Brain microvascular endothelial cell (primary cell): ENCODE results near the gene UTP20.
A peak's percentile ranks its signal among the peaks of the same experiment; 100 is the strongest.

Experiments used
- DNase-seq: peaks from one replicate; pipeline ENCODE4 v3.0.0-alpha.2; 2020
- H3K27ac ChIP-seq: fragments of 250-450 bp; sonication (Bioruptor Pico); 2 replicates; pipeline ENCODE4 v1.5.1; 2020; ENCODE audit warnings: mild to moderate bottlenecking, moderate library complexity
- H3K27me3 ChIP-seq: fragments of 250-450 bp; sonication (Bioruptor Pico); replicated peaks from 2 replicates; pipeline ENCODE4 v1.5.1; 2020; ENCODE audit warnings: mild to moderate bottlenecking
- H3K36me3 ChIP-seq: fragments of 250-450 bp; sonication (Bioruptor Pico); replicated peaks from 2 replicates; pipeline ENCODE4 v1.5.1; 2020; ENCODE audit warnings: mild to moderate bottlenecking
- H3K4me3 ChIP-seq: 2 replicates; pipeline ENCODE4 v1.5.1; 2011; ENCODE audit warnings: low read depth, mild to moderate bottlenecking, control low read depth, low read length, moderate library complexity
- in situ Hi-C: cut with HindIII; loops from 2 replicates; pipeline ENCODE4 v1.10.0; 2017; ENCODE audit warnings: low sequenced_read_pairs, low pct_ligation_motif_present
- TF ChIP-seq, protein P1 (sequence below): IDR thresholded peaks from 2 replicates; pipeline ENCODE4 v1.5.1; 2011; ENCODE audit warnings: low read depth, mild to moderate bottlenecking, moderate library complexity, low read length, control low read depth, inconsistent platforms; ENCODE audit errors: missing control alignments

The UTP20 gene

DNA sequence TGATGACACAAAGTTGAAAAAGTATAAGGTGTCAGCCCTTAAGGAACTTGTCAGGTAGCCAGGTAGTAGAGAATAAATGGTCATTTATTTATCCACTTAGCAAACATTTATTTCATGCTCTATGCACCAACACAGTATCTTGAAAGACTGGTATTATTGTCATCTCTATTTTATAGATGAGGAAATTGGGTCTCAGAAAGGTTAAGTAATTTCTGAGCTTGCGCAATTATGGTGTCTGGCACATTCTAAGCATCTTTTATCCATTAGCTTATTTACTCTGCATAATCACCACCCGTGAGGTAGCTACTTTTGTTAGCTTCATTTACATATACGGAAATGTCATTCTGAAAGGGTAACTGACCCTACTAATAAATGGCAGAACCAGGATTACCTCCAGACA, 2.5 kb upstream of the UTP20 start:
- in situ Hi-C loops = no loop called here
- Histone ChIP-seq H3K4me3 (no peak overlapping the region), H3K27me3 (no peaks in the 10 kb centered on the region), H3K27ac (no peak overlapping the region), H3K36me3 (peaks cover 3% of the 10 kb centered on the region)
- no peak for DNase-seq
- TF ChIP-seq, protein P1, sequence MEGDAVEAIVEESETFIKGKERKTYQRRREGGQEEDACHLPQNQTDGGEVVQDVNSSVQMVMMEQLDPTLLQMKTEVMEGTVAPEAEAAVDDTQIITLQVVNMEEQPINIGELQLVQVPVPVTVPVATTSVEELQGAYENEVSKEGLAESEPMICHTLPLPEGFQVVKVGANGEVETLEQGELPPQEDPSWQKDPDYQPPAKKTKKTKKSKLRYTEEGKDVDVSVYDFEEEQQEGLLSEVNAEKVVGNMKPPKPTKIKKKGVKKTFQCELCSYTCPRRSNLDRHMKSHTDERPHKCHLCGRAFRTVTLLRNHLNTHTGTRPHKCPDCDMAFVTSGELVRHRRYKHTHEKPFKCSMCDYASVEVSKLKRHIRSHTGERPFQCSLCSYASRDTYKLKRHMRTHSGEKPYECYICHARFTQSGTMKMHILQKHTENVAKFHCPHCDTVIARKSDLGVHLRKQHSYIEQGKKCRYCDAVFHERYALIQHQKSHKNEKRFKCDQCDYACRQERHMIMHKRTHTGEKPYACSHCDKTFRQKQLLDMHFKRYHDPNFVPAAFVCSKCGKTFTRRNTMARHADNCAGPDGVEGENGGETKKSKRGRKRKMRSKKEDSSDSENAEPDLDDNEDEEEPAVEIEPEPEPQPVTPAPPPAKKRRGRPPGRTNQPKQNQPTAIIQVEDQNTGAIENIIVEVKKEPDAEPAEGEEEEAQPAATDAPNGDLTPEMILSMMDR = no peak

DNA sequence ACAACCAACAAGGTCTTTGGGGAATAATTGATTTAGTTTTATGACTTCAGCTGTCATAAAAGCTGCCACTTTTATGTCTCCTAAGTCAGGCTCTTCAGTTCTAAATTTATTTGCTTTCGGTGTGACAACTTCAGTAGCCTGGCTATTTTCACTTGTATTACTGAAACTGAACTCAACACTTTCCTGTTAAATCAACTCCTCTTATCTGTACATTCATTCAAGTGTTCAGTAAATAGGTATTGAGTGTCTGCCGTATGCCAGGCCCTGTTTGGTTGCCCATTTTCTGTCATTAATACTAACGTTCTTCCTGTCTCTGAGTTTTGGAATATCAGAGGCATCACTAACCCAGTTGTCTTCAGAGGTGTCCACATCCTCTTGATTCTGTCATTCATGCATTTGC, 7.5 kb downstream of the UTP20 start:
- Histone ChIP-seq H3K36me3 (peaks cover 14% of the 10 kb centered on the region), H3K27me3 (no peaks in the 10 kb centered on the region), H3K4me3 (no peak overlapping the region), H3K27ac (no peak overlapping the region)
- DNase-seq = no peak
- in situ Hi-C loops = no loop called here
- TF ChIP-seq, protein P1 = no peak

DNA sequence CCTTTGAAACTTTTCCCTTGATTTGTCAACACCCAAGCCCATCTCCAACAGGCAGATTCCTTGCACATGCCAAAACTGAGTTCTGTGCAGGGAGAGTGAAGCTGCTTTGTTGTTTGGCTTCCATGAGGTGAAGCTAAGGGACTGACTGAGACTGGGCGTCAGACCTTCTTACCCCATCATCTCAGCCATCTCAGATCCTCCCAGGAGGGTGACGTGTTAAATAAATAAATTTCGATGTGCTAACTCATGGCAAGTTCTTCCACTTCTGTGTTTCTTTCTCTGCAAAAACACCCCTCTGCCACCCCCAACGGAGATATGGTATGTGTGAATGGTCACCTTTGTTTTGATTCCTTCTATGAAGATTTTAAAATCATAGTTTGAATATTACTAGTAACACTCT, 17.8 kb downstream of the UTP20 start:
- peak; percentile 68 for DNase-seq
- in situ Hi-C loops = no loop called here
- TF ChIP-seq, protein P1 = no peak
- Histone ChIP-seq H3K27ac (peak overlapping the region; percentile 91), H3K36me3 (peaks cover 13% of the 10 kb centered on the region), H3K27me3 (no peaks in the 10 kb centered on the region), H3K4me3 (no peak overlapping the region)

DNA sequence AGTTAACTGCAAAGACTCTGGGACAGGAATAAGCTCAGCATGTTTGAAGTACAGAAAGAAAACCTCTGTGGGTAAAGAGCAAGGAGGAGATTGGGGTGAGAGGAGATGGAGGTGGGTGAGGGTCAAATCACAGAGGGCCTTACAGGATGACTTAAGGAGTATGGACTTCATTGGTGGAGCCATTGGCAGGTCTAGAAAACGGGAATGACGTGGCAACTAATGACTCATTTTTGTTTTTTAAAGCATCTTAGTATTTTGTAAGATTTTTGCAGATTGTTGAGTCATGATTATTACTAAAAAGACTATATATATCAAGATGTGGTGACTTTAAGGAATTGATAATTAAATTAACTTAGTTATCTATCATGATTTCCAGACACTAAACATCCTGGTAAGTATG, 18.5 kb downstream of the UTP20 start:
- Histone ChIP-seq H3K27me3 (no peaks in the 10 kb centered on the region), H3K36me3 (peaks cover 15% of the 10 kb centered on the region), H3K27ac (peak overlapping the region; percentile 91), H3K4me3 (no peak overlapping the region)
- DNase-seq = peak; percentile 84
- TF ChIP-seq, protein P1 = no peak
- in situ Hi-C loops = no loop called here

DNA sequence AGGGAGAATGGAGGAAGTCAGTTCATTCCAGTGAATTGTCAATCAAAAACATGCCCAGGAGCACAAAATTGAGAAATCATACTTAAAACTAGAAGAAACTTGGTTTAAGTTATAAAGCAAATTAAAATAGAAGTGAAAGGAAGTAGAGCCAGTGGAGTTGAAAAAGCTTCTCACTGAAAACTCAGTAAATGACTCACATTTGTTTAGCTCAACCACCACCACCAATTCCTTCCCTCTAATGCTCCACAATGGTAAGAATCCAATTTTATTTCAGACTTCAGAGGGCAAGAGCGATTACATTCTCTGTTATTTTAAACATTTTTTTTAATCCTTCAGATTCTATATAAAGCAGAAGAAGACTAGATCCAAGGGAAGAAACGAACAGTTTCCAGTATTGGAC, 19.4 kb downstream of the UTP20 start:
- Histone ChIP-seq H3K36me3 (peaks cover 16% of the 10 kb centered on the region), H3K4me3 (no peak overlapping the region), H3K27ac (peak overlapping the region; percentile 91), H3K27me3 (no peaks in the 10 kb centered on the region)
- TF ChIP-seq, protein P1 = no peak
- in situ Hi-C loops = no loop called here
- no peak for DNase-seq

DNA sequence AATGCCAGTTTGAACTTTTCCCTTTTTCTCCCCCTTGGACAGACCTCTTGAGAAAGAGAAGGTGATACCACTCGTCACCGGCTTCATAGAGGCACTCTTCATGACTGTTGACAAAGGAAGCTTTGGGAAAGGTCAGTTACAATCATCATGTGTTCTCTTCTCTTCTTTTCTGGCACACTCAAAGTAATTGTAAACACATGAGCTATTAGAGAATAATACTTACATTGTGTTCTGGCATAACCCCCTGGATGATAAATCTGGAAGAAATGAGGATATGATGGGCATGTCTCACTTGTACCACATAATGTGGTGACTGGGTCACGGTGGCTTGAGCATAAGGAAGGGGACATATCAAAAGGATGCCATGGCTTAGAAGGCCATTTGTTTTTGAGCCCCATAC, 20.0 kb downstream of the UTP20 start:
- in situ Hi-C loops = no loop called here
- Histone ChIP-seq H3K27ac (peak overlapping the region; percentile 91), H3K27me3 (no peaks in the 10 kb centered on the region), H3K36me3 (peaks cover 16% of the 10 kb centered on the region), H3K4me3 (no peak overlapping the region)
- no peak for DNase-seq
- TF ChIP-seq, protein P1 = no peak
